SW 1271 (cell line): ENCODE measurements around the gene STAU1.
"Not testable (repeated sequence)": the region's sequence is repeated elsewhere in the genome, so short reads cannot be mapped to it uniquely, and the experiment has no call there.

Source experiments
- DNase-seq, 2 experiments: peaks; one replicate each; lab custom pipeline; 2025; lab: John Stamatoyannopoulos, UW

Gene STAU1

GRCh38 chr20:49203011-49203410 lies 14.9 kb upstream of the STAU1 start:
- no peak for DNase-seq

- no peak for DNase-seq
These were observed 11.7 kb upstream of the STAU1 start for GRCh38 chr20:49199729-49200293.

GRCh38 chr20:49192944-49193518 lies 4.9 kb upstream of the STAU1 start:
- DNase-seq = not testable (repeated sequence)

GRCh38 chr20:49187330-49187850 lies 744 bp downstream of the STAU1 start:
- DNase-seq = no peak

- DNase-seq = peak in 1 of 2 experiments; percentile 65
These were observed 1.4 kb downstream of the STAU1 start for GRCh38 chr20:49186535-49187329.

GRCh38 chr20:49185071-49185761 lies 2.9 kb downstream of the STAU1 start:
- DNase-seq = no peak

GRCh38 chr20:49184691-49185070 lies 3.5 kb downstream of the STAU1 start:
- no peak for DNase-seq

GRCh38 chr20:49184084-49184501 lies 4.0 kb downstream of the STAU1 start:
- DNase-seq = not testable (repeated sequence)

- DNase-seq = no peak
These were observed 4.7 kb downstream of the STAU1 start for GRCh38 chr20:49183444-49183843.

- DNase-seq = no peak
These were observed 6.8 kb downstream of the STAU1 start for GRCh38 chr20:49181265-49181877.

GRCh38 chr20:49179368-49180277 lies 8.5 kb downstream of the STAU1 start:
- no peak for DNase-seq

- no peak for DNase-seq
These were observed 14.0 kb downstream of the STAU1 start for GRCh38 chr20:49174183-49174582.

GRCh38 chr20:49172413-49172812 lies 15.7 kb downstream of the STAU1 start:
- no peak for DNase-seq

- DNase-seq = no peak
These were observed 16.2 kb downstream of the STAU1 start for GRCh38 chr20:49171909-49172308.

GRCh38 chr20:49170714-49171113 lies 17.4 kb downstream of the STAU1 start:
- no peak for DNase-seq

- DNase-seq = no peak
These were observed 18.6 kb downstream of the STAU1 start for GRCh38 chr20:49169547-49169946.

GRCh38 chr20:49168864-49169263 lies 19.3 kb downstream of the STAU1 start:
- DNase-seq = not testable (repeated sequence)

GRCh38 chr20:49167811-49168507 lies 20.2 kb downstream of the STAU1 start:
- DNase-seq = no peak

GRCh38 chr20:49166534-49167449 lies 21.3 kb downstream of the STAU1 start:
- DNase-seq = no peak
